AG09309 (cell line): Measurements from ENCODE around the gene PRKN.

Experiments used
- DNase-seq: peaks from one replicate; pipeline ENCODE4 v3.0.0-alpha.2; 2010; ENCODE audit warnings: low read depth
- H3K4me3 ChIP-seq: 2 replicates; pipeline ENCODE4 v1.5.1; 2011; ENCODE audit warnings: mild to moderate bottlenecking, low read depth, low read length, moderate library complexity; ENCODE audit not compliant: control insufficient read depth
- CTCF ChIP-seq: IDR thresholded peaks from 2 replicates; pipeline ENCODE4 v1.5.1; 2011; ENCODE audit warnings: mild to moderate bottlenecking, low read depth, low read length, inconsistent platforms; ENCODE audit not compliant: insufficient read depth, control insufficient read depth; ENCODE audit errors: missing control alignments

The PRKN gene

GRCh38 chr6:162337412-162337811 lies 390.2 kb downstream of the PRKN start:
- H3K4me3 ChIP-seq: no peak overlapping the region
- TF ChIP-seq CTCF: no peak
- no peak for DNase-seq

GRCh38 chr6:162336359-162336758 lies 391.2 kb downstream of the PRKN start:
- no peak for DNase-seq
- no peak for TF ChIP-seq CTCF
- no peak overlapping the region for H3K4me3 ChIP-seq

- no peak for DNase-seq
- no peak overlapping the region for H3K4me3 ChIP-seq
- no peak for TF ChIP-seq CTCF
Observed at GRCh38 chr6:162332365-162332764, 395.2 kb downstream of the PRKN start.

GRCh38 chr6:162331911-162332310 lies 395.7 kb downstream of the PRKN start:
- TF ChIP-seq CTCF: no peak
- H3K4me3 ChIP-seq: no peak overlapping the region
- no peak for DNase-seq

- no peak for DNase-seq
- H3K4me3 ChIP-seq: no peak overlapping the region
- no peak for TF ChIP-seq CTCF
Observed at GRCh38 chr6:162325826-162326225, 401.7 kb downstream of the PRKN start.

- no peak for TF ChIP-seq CTCF
- DNase-seq: no peak
- no peak overlapping the region for H3K4me3 ChIP-seq
Observed at GRCh38 chr6:162325051-162325450, 402.5 kb downstream of the PRKN start.

- no peak for DNase-seq
- no peak overlapping the region for H3K4me3 ChIP-seq
- TF ChIP-seq CTCF: no peak
Observed at GRCh38 chr6:162315291-162315690, 412.3 kb downstream of the PRKN start.
